Neutrophil (primary cell): ENCODE measurements around the gene SLFN12L.

Experiments
- H3K27ac ChIP-seq: fragments of 200-600 bp; sonication (generic); 2 replicates; pipeline ENCODE4 v1.5.1; 2016; ENCODE audit warnings: mild to moderate bottlenecking, moderate library complexity
- H3K27me3 ChIP-seq: fragments of 200-600 bp; sonication (generic); 2 replicates; pipeline ENCODE4 v1.6.0; 2016; ENCODE audit warnings: mild to moderate bottlenecking
- H3K36me3 ChIP-seq: fragments of 200-600 bp; sonication (generic); 2 replicates; pipeline ENCODE4 v1.5.1; 2017
- H3K4me1 ChIP-seq, 2 experiments: fragments of 200-600 bp in 1 of 2; sonication (generic) in 1 of 2; 1 replicate in 1 of 2; 2 replicates in 1 of 2; pipeline versions ENCODE4 v1.5.1 to v1.6.1; 2013 to 2016; ENCODE audit warnings: low read depth in 1 of 2, low read length in 1 of 2, mild to moderate bottlenecking in 1 of 2, moderate library complexity in 1 of 2; ENCODE audit not compliant: control insufficient read depth in 1 of 2, insufficient read depth in 1 of 2
- H3K4me3 ChIP-seq, 2 experiments: fragments of 200-600 bp in 1 of 2; sonication (generic) in 1 of 2; 1 replicate in 1 of 2; 2 replicates in 1 of 2; pipeline ENCODE4 v1.5.1; 2013 to 2016; ENCODE audit warnings: low read depth in 1 of 2, low read length in 1 of 2, mild to moderate bottlenecking in 1 of 2, moderate library complexity in 1 of 2
- H3K9me3 ChIP-seq: fragments of 200-600 bp; sonication (generic); 2 replicates; pipeline ENCODE4 v1.5.1; 2016
- TF ChIP-seq, protein P1 (sequence below): fragments of 200-600 bp; sonication (generic); IDR thresholded peaks from 2 replicates; pipeline ENCODE4 v1.5.1; 2016; ENCODE audit warnings: antibody characterized with exemption

SLFN12L gene

GRCh38 chr17:35438433-35438832 lies 99.0 kb downstream of the SLFN12L start:
- TF ChIP-seq, protein P1, sequence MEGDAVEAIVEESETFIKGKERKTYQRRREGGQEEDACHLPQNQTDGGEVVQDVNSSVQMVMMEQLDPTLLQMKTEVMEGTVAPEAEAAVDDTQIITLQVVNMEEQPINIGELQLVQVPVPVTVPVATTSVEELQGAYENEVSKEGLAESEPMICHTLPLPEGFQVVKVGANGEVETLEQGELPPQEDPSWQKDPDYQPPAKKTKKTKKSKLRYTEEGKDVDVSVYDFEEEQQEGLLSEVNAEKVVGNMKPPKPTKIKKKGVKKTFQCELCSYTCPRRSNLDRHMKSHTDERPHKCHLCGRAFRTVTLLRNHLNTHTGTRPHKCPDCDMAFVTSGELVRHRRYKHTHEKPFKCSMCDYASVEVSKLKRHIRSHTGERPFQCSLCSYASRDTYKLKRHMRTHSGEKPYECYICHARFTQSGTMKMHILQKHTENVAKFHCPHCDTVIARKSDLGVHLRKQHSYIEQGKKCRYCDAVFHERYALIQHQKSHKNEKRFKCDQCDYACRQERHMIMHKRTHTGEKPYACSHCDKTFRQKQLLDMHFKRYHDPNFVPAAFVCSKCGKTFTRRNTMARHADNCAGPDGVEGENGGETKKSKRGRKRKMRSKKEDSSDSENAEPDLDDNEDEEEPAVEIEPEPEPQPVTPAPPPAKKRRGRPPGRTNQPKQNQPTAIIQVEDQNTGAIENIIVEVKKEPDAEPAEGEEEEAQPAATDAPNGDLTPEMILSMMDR, result no peak
- Histone ChIP-seq H3K36me3 (no peaks in the 10 kb centered on the region), H3K27me3 (no peaks in the 10 kb centered on the region), H3K4me3 (no peak overlapping the region), H3K27ac (no peak overlapping the region), H3K4me1 (peaks cover 6% of the 10 kb centered on the region in 2 experiments), H3K9me3 (no peaks in the 10 kb centered on the region)

- Histone ChIP-seq H3K4me3 (peak overlapping the region; percentile 72 to 82), H3K27me3 (peaks cover 21% of the 10 kb centered on the region), H3K4me1 (peaks cover 20 to 24% of the 10 kb centered on the region in 2 experiments), H3K9me3 (no peaks in the 10 kb centered on the region), H3K27ac (peak overlapping the region; percentile 83), H3K36me3 (no peaks in the 10 kb centered on the region)
- TF ChIP-seq, protein P1, result no peak
Observed at GRCh38 chr17:35433075-35433894, 104.2 kb downstream of the SLFN12L start.

DNA sequence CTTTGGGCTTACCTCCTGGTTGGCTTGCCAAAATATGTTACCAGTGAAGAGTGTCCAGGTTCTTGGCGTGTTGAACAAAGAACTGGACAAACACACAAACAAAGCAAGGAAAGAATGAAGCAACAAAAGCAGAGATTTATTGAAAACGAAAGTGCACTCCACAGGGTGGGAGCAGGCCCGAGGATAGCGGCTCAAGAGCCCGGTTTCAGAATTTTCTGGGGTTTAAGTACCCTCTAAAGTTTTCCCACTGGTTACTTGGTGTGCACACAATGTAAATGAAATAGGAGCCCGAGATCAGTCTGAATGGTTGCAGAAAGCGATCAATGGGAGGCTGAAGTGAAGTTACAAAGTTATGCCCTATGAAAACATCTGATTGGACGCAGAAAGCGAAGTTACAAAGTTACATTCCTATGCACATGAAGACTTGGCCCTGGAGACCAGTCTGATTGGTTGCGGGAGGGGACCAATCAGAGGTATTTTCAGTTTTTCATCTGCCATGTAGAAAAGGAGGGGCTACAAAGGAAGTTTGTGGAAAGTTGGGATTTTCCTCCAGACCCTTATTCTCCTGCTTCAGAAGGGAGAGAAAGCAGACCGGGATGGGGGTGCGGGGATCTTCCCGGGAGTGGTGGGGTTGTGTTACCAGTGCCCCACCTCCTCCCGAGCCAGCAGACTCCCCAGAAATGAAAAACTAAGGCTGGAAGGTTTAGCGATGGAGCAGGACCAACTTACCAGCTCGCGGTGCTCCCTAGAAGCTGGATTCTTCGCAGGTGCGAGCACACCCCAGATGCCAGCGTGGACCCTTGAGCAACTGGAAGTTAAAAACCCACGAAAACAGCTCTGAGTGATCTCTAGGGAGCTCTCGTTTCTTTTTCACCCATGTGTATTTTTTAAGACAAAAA lies 105.1 kb downstream of the SLFN12L start, which contains the start of gene SLFN12:
Gene SLFN12, minus strand, starts transcription at position 325 of the 899 bp plus-strand sequence. CDS start 9,472 bp downstream, outside the sequence.
- Histone ChIP-seq H3K36me3 (no peaks in the 10 kb centered on the region), H3K4me1 (peaks cover 20 to 24% of the 10 kb centered on the region in 2 experiments), H3K9me3 (no peaks in the 10 kb centered on the region), H3K27ac (peak within 1 kb of the TSS; percentile 83), H3K4me3 (peak within 1 kb of the TSS; percentile 72 to 82), H3K27me3 (peaks cover 21% of the 10 kb centered on the region)
- TF ChIP-seq, protein P1, result no peak

- no peak overlapping the region for H3K27ac ChIP-seq
- H3K4me3 ChIP-seq, result no peak overlapping the region
- H3K4me1 ChIP-seq, result peaks cover 20 to 24% of the 10 kb centered on the region in 2 experiments
- H3K36me3 ChIP-seq, result no peaks in the 10 kb centered on the region
- no peaks in the 10 kb centered on the region for H3K9me3 ChIP-seq
- H3K27me3 ChIP-seq, result peaks cover 21% of the 10 kb centered on the region
- TF ChIP-seq, protein P1, result no peak
Observed at GRCh38 chr17:35429702-35430101, 107.8 kb downstream of the SLFN12L start.

DNA sequence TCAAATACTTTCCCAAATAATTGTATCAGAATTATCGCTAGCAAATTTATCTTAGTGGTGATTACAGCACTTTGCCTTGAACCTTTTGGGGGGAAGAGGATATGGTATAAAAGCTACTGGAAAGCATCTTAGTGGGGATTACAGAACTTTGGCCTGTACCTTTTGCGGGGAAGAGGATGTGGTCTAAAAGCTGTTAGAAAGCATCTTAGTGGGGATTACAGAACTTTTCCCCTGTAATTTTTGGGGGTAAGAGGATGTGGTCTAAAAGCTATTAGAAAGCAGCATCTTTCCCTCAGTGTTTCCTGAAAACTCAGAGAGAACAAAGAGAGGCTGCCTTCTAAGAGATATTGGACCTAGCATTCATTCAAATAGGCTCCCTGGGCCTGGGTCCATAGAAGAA lies 109.2 kb downstream of the SLFN12L start:
- Histone ChIP-seq H3K27me3 (peaks cover 21% of the 10 kb centered on the region), H3K9me3 (no peaks in the 10 kb centered on the region), H3K4me3 (no peak overlapping the region), H3K4me1 (peaks cover 12 to 15% of the 10 kb centered on the region in 2 experiments), H3K36me3 (no peaks in the 10 kb centered on the region), H3K27ac (no peak overlapping the region)
- TF ChIP-seq, protein P1, result no peak
